ENCODE data around the gene MAT1A. TPM values are rescaled to one million over a fixed set of nuclear protein-coding genes. Genes with fewer than 3 reads are reported as not detected.

Gene MAT1A
- total RNA-seq: not detected in 2 replicates

DNA sequence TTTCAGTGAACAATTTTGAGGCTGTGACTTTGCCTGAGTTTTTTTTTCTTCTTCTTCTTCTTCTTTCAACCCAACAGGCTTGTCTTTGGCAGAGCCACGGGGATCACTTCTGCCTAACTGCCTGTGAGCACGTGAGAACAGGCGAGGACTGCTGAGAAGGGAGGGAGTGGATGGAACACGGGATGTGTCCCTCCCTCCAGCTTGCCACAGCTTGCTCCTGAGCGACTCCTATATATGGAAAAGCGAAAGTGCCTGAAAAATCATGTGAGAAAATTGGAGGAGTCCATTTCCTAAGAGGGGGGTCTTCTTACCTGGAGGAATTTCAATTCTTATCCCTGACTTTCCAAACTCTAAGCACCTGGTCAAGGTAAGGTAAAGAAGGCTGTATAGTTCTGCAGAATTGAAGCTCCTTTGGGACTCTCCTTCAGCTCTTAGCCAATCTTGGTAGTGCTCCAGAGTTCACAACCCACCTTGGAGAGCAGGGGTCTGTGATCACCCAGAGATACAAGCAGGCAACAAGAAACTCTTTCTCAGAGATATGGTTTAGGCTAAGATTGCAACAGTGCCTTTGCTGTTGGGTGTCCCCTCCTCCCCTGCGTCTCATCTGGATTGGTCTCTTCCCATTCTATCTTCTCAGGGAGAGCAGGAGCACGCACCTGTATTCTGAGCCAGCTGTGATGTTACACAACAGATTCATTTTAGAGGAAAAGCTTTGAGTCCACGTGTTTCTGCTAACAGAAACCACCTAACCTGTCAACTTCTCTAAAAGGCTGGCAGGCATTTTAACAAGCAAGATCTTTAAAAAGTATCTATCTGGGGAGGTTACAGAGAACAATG is at the start of gene MAT1A:
TSS of gene MAT1A (minus strand) at position 208 of the 837 bp plus-strand sequence. CDS start 235 bp downstream, outside the sequence.

Other genes with a start within 250 kb of the MAT1A start
- 5.3 and 5.9 TPM in 2 replicates for gene TMEM254, start 211.0 kb downstream of the MAT1A start, total RNA-seq
- gene PLAC9, start 156.9 kb downstream of the MAT1A start, total RNA-seq: 2.3 and 2.5 TPM in 2 replicates
- 58.7 and 60.1 TPM in 2 replicates for gene ANXA11, start 84.1 kb downstream of the MAT1A start, total RNA-seq
- not detected in 2 replicates for gene DYDC1, start 67.1 kb upstream of the MAT1A start, total RNA-seq
- gene DYDC2, start 67.1 kb upstream of the MAT1A start, total RNA-seq: not detected in 2 replicates
- gene PRXL2A, start 118.9 kb upstream of the MAT1A start, total RNA-seq: 156 and 173 TPM in 2 replicates
- gene TSPAN14, start 164.7 kb upstream of the MAT1A start, total RNA-seq: 135 and 150 TPM in 2 replicates
- gene SH2D4B, start 248.2 kb upstream of the MAT1A start, total RNA-seq: under 0.01 and 0.10 TPM in 2 replicates

Data from vein endothelial cell (primary cell).